ENCODE results near the gene FSTL4. TPM values are rescaled to one million over a fixed set of nuclear protein-coding genes. Genes with fewer than 3 reads are reported as not detected.

The FSTL4 gene
- total RNA-seq: not detected

GRCh38 chr5:133612249-133612860 lies at the start of gene FSTL4:
TSS of gene FSTL4 (minus strand) at chr5:133612541.
- DNase-seq (ENCODE audit: low spot score) (no peak), ATAC-seq (no peak)
- Mint-ChIP-seq H3K4me3 (peak within 1 kb of the TSS; percentile 56), H3K9me3 (no peaks in the 10 kb centered on the region), H3K36me3 (no peaks in the 10 kb centered on the region), H3K27ac (no peak within 1 kb of the TSS), H3K27me3 (peaks cover 41 to 53% of the 10 kb centered on the region in 2 donors), H3K4me1 (ENCODE audit: low read depth in 2 of 2) (peaks cover 4 to 5% of the 10 kb centered on the region in 2 donors)

GRCh38 chr5:133661389-133661788 lies 49.0 kb upstream of the FSTL4 start:
- ATAC-seq: no peak
- no peaks in the 10 kb centered on the region for H3K36me3 Mint-ChIP-seq
- no peak overlapping the region for H3K4me3 Mint-ChIP-seq
- no peak for DNase-seq (ENCODE audit: low spot score)
- peaks cover 7 to 16% of the 10 kb centered on the region in 2 donors for H3K27me3 Mint-ChIP-seq
- H3K27ac Mint-ChIP-seq: no peak overlapping the region
- H3K4me1 Mint-ChIP-seq (ENCODE audit: low read depth in 2 of 2): no peaks in the 10 kb centered on the region
- H3K9me3 Mint-ChIP-seq: no peaks in the 10 kb centered on the region

- H3K27me3 Mint-ChIP-seq: peaks cover 3 to 16% of the 10 kb centered on the region in 2 donors
- DNase-seq (ENCODE audit: low spot score) (no peak), ATAC-seq (no peak)
- H3K27ac Mint-ChIP-seq: no peak overlapping the region
- no peaks in the 10 kb centered on the region for H3K9me3 Mint-ChIP-seq
- no peaks in the 10 kb centered on the region for H3K36me3 Mint-ChIP-seq
- H3K4me1 Mint-ChIP-seq (ENCODE audit: low read depth in 2 of 2): no peaks in the 10 kb centered on the region
- no peak overlapping the region for H3K4me3 Mint-ChIP-seq
Observed at GRCh38 chr5:133658327-133658726, 46.0 kb upstream of the FSTL4 start.

- H3K4me3 Mint-ChIP-seq: no peak overlapping the region
- no peaks in the 10 kb centered on the region for H3K4me1 Mint-ChIP-seq (ENCODE audit: low read depth in 2 of 2)
- no peak for DNase-seq (ENCODE audit: low spot score)
- no peaks in the 10 kb centered on the region for H3K9me3 Mint-ChIP-seq
- H3K27ac Mint-ChIP-seq: no peak overlapping the region
- H3K27me3 Mint-ChIP-seq: peaks cover 3 to 21% of the 10 kb centered on the region in 2 donors
- no peak for ATAC-seq
- H3K36me3 Mint-ChIP-seq: no peaks in the 10 kb centered on the region
Observed at GRCh38 chr5:133657036-133657435, 44.7 kb upstream of the FSTL4 start.

GRCh38 chr5:133655966-133656365 lies 43.6 kb upstream of the FSTL4 start:
- H3K4me1 Mint-ChIP-seq (ENCODE audit: low read depth in 2 of 2): no peaks in the 10 kb centered on the region
- no peaks in the 10 kb centered on the region for H3K9me3 Mint-ChIP-seq
- H3K27ac Mint-ChIP-seq: no peak overlapping the region
- peak in 1 of 2 donors; percentile 58 for ATAC-seq
- no peak overlapping the region for H3K4me3 Mint-ChIP-seq
- no peak for DNase-seq (ENCODE audit: low spot score)
- H3K27me3 Mint-ChIP-seq: peaks cover 3 to 24% of the 10 kb centered on the region in 2 donors
- H3K36me3 Mint-ChIP-seq: no peaks in the 10 kb centered on the region

GRCh38 chr5:133653760-133654049 lies 41.4 kb upstream of the FSTL4 start:
- DNase-seq (ENCODE audit: low spot score) (no peak), ATAC-seq (no peak)
- Mint-ChIP-seq H3K27me3 (peaks cover 4 to 34% of the 10 kb centered on the region in 2 donors), H3K9me3 (no peaks in the 10 kb centered on the region), H3K27ac (no peak overlapping the region), H3K36me3 (no peaks in the 10 kb centered on the region), H3K4me1 (ENCODE audit: low read depth in 2 of 2) (no peaks in the 10 kb centered on the region), H3K4me3 (no peak overlapping the region)

- Mint-ChIP-seq H3K4me3 (no peak overlapping the region), H3K9me3 (no peaks in the 10 kb centered on the region), H3K27ac (no peak overlapping the region), H3K36me3 (no peaks in the 10 kb centered on the region), H3K4me1 (ENCODE audit: low read depth in 2 of 2) (no peaks in the 10 kb centered on the region), H3K27me3 (peaks cover 6 to 32% of the 10 kb centered on the region in 2 donors)
- no peak for DNase-seq (ENCODE audit: low spot score)
- ATAC-seq: no peak
Observed at GRCh38 chr5:133652951-133653759, 40.8 kb upstream of the FSTL4 start.

GRCh38 chr5:133644000-133644865 lies 31.9 kb upstream of the FSTL4 start:
- Mint-ChIP-seq H3K9me3 (no peaks in the 10 kb centered on the region), H3K27me3 (peaks cover 32 to 60% of the 10 kb centered on the region in 2 donors), H3K4me3 (no peak overlapping the region), H3K27ac (no peak overlapping the region), H3K4me1 (ENCODE audit: low read depth in 2 of 2) (no peaks in the 10 kb centered on the region), H3K36me3 (no peaks in the 10 kb centered on the region)
- no peak for ATAC-seq
- no peak for DNase-seq (ENCODE audit: low spot score)

GRCh38 chr5:133643365-133643764 lies 31.0 kb upstream of the FSTL4 start:
- no peaks in the 10 kb centered on the region for H3K9me3 Mint-ChIP-seq
- no peaks in the 10 kb centered on the region for H3K4me1 Mint-ChIP-seq (ENCODE audit: low read depth in 2 of 2)
- no peak for ATAC-seq
- H3K4me3 Mint-ChIP-seq: no peak overlapping the region
- no peaks in the 10 kb centered on the region for H3K36me3 Mint-ChIP-seq
- H3K27ac Mint-ChIP-seq: no peak overlapping the region
- DNase-seq (ENCODE audit: low spot score): no peak
- peaks cover 33 to 59% of the 10 kb centered on the region in 2 donors for H3K27me3 Mint-ChIP-seq

GRCh38 chr5:133642153-133642722 lies 29.9 kb upstream of the FSTL4 start:
- no peak for ATAC-seq
- Mint-ChIP-seq H3K9me3 (no peaks in the 10 kb centered on the region), H3K27me3 (peaks cover 39 to 71% of the 10 kb centered on the region in 2 donors), H3K4me1 (ENCODE audit: low read depth in 2 of 2) (no peaks in the 10 kb centered on the region), H3K27ac (no peak overlapping the region), H3K4me3 (no peak overlapping the region), H3K36me3 (no peaks in the 10 kb centered on the region)
- DNase-seq (ENCODE audit: low spot score): no peak

GRCh38 chr5:133641683-133642082 lies 29.3 kb upstream of the FSTL4 start:
- no peaks in the 10 kb centered on the region for H3K4me1 Mint-ChIP-seq (ENCODE audit: low read depth in 2 of 2)
- H3K27me3 Mint-ChIP-seq: peaks cover 41 to 72% of the 10 kb centered on the region in 2 donors
- no peak overlapping the region for H3K4me3 Mint-ChIP-seq
- H3K27ac Mint-ChIP-seq: no peak overlapping the region
- ATAC-seq (no peak), DNase-seq (ENCODE audit: low spot score) (no peak)
- no peaks in the 10 kb centered on the region for H3K9me3 Mint-ChIP-seq
- no peaks in the 10 kb centered on the region for H3K36me3 Mint-ChIP-seq

GRCh38 chr5:133639850-133640528 lies 27.6 kb upstream of the FSTL4 start:
- no peaks in the 10 kb centered on the region for H3K9me3 Mint-ChIP-seq
- ATAC-seq (no peak), DNase-seq (ENCODE audit: low spot score) (no peak)
- no peak overlapping the region for H3K4me3 Mint-ChIP-seq
- no peaks in the 10 kb centered on the region for H3K36me3 Mint-ChIP-seq
- no peaks in the 10 kb centered on the region for H3K4me1 Mint-ChIP-seq (ENCODE audit: low read depth in 2 of 2)
- H3K27ac Mint-ChIP-seq: no peak overlapping the region
- H3K27me3 Mint-ChIP-seq: peaks cover 33 to 55% of the 10 kb centered on the region in 2 donors

- Mint-ChIP-seq H3K9me3 (no peaks in the 10 kb centered on the region), H3K27me3 (peaks cover 31 to 51% of the 10 kb centered on the region in 2 donors), H3K4me1 (ENCODE audit: low read depth in 2 of 2) (no peaks in the 10 kb centered on the region), H3K27ac (no peak overlapping the region), H3K4me3 (no peak overlapping the region), H3K36me3 (no peaks in the 10 kb centered on the region)
- DNase-seq (ENCODE audit: low spot score) (no peak), ATAC-seq (no peak)
Observed at GRCh38 chr5:133638436-133638835, 26.1 kb upstream of the FSTL4 start.
